CD14-positive monocyte (primary cell): Measurements from ENCODE around the gene GRIN3A. TPM values are rescaled to one million over a fixed set of nuclear protein-coding genes. Genes with fewer than 3 reads are reported as not detected.

Source experiments
- DNase-seq, 3 donors: peaks; one replicate each; pipeline ENCODE4 v3.0.0-alpha.2; 2011 to 2022
- H2AFZ ChIP-seq: 2 replicates; pipeline ENCODE4 v1.6.0; 2012; ENCODE audit warnings: mild to moderate bottlenecking, low read depth, low read length, inconsistent platforms; ENCODE audit not compliant: insufficient read depth, poor library complexity, severe bottlenecking
- H3K27ac ChIP-seq, 2 donors: 1 replicate in 1 of 2; 2 replicates in 1 of 2; pipeline ENCODE4 v1.5.1; 2012 to 2013; ENCODE audit warnings: low read length in 2 of 2, control low read depth in 1 of 2, inconsistent platforms in 1 of 2, low read depth in 1 of 2, mild to moderate bottlenecking in 1 of 2
- H3K27me3 ChIP-seq, 2 donors: one replicate each; pipeline versions ENCODE4 v1.6.0 to v1.6.1; 2011 to 2013; ENCODE audit warnings: low read length in 2 of 2; ENCODE audit not compliant: control insufficient read depth in 2 of 2, insufficient read depth in 2 of 2
- H3K36me3 ChIP-seq, 2 donors: replicated peaks in 1 of 2; 1 replicate in 1 of 2; 2 replicates in 1 of 2; pipeline versions ENCODE4 v1.5.1 to v1.6.1; 2012 to 2013; ENCODE audit warnings: low read length in 2 of 2, control low read depth in 1 of 2, inconsistent platforms in 1 of 2, mild to moderate bottlenecking in 1 of 2; ENCODE audit not compliant: insufficient read depth in 2 of 2, control insufficient read depth in 1 of 2
- H3K4me1 ChIP-seq, 2 donors: 1 replicate in 1 of 2; 2 replicates in 1 of 2; pipeline versions ENCODE4 v1.5.1 to v1.6.1; 2012 to 2013; ENCODE audit warnings: low read length in 2 of 2, control low read depth in 1 of 2, inconsistent platforms in 1 of 2, mild to moderate bottlenecking in 1 of 2, moderate library complexity in 1 of 2; ENCODE audit not compliant: insufficient read depth in 2 of 2, control insufficient read depth in 1 of 2
- H3K4me2 ChIP-seq: replicated peaks from 2 replicates; pipeline ENCODE3; 2012; ENCODE audit warnings: low read length, moderate library complexity, mild to moderate bottlenecking; ENCODE audit not compliant: poor library complexity, severe bottlenecking; ENCODE audit errors: extremely low read depth
- H3K4me3 ChIP-seq, 3 experiments: fragments of 200-600 bp in 1 of 3; sonication (generic) in 1 of 3; replicated peaks in 1 of 3; 1 replicate in 2 of 3; 2 replicates in 1 of 3; pipeline ENCODE4 v1.5.1; 2011 to 2013; ENCODE audit warnings: low read length in 3 of 3, mild to moderate bottlenecking in 3 of 3, control low read depth in 2 of 3, low read depth in 2 of 3, inconsistent platforms in 1 of 3, moderate library complexity in 1 of 3
- H3K79me2 ChIP-seq: 2 replicates; pipeline ENCODE4 v1.6.0; 2012; ENCODE audit warnings: mild to moderate bottlenecking, control low read depth, inconsistent platforms, low read length, moderate library complexity; ENCODE audit not compliant: insufficient read depth
- H3K9ac ChIP-seq: 2 replicates; pipeline ENCODE4 v1.6.0; 2017; ENCODE audit warnings: low read length, mild to moderate bottlenecking; ENCODE audit not compliant: insufficient read depth, poor library complexity, severe bottlenecking
- H3K9me3 ChIP-seq, 2 donors: replicated peaks in 1 of 2; 1 replicate in 1 of 2; 2 replicates in 1 of 2; pipeline versions ENCODE4 v1.5.1 to v1.6.1; 2012 to 2013; ENCODE audit warnings: low read length in 2 of 2, control low read depth in 1 of 2; ENCODE audit not compliant: control insufficient read depth in 1 of 2, insufficient read depth in 1 of 2
- H4K20me1 ChIP-seq: 2 replicates; pipeline ENCODE4 v1.6.0; 2012; ENCODE audit warnings: mild to moderate bottlenecking, low read length, control low read depth, moderate library complexity; ENCODE audit not compliant: insufficient read depth
- H3K27ac Mint-ChIP-seq, 7 donors: one replicate each; pipeline ENCODE4 v1.8.0; 2020; ENCODE audit warnings: mild to moderate bottlenecking in 7 of 7, mixed read lengths in 7 of 7, moderate library complexity in 6 of 7, inconsistent platforms in 2 of 7
- H3K27me3 Mint-ChIP-seq, 3 donors: one replicate each; pipeline ENCODE4 v1.8.0; 2021 to 2022; ENCODE audit warnings: low read depth in 3 of 3, mild to moderate bottlenecking in 3 of 3, mixed read lengths in 3 of 3, moderate library complexity in 3 of 3, inconsistent platforms in 1 of 3
- H3K36me3 Mint-ChIP-seq, 2 donors: one replicate each; pipeline ENCODE4 v1.8.0; 2020; ENCODE audit warnings: mixed read lengths in 2 of 2, inconsistent platforms in 1 of 2, mild to moderate bottlenecking in 1 of 2
- H3K4me1 Mint-ChIP-seq: one replicate; pipeline ENCODE4 v1.8.0; 2020; ENCODE audit warnings: mild to moderate bottlenecking, mixed read lengths
- H3K4me3 Mint-ChIP-seq, 2 donors: one replicate each; pipeline ENCODE4 v1.8.0; 2020; ENCODE audit warnings: mild to moderate bottlenecking in 2 of 2, mixed read lengths in 2 of 2, moderate library complexity in 1 of 2
- H3K9me3 Mint-ChIP-seq, 7 donors: one replicate each; pipeline ENCODE4 v1.8.0; 2020 to 2022; ENCODE audit warnings: mixed read lengths in 7 of 7, mild to moderate bottlenecking in 6 of 7, moderate library complexity in 6 of 7, inconsistent platforms in 2 of 7
- CTCF ChIP-seq: fragments of 200-600 bp; IDR thresholded peaks from one replicate; pipeline ENCODE4 v1.8.0; 2022; ENCODE audit warnings: antibody characterized with exemption, mild to moderate bottlenecking
- WGBS: methylation state at CpG from one replicate; pipeline ENCODE4 v1.1.5; 2013; ENCODE audit warnings: missing lambda C conversion rate; ENCODE audit not compliant: insufficient coverage; 5-methylcytosine and 5-hydroxymethylcytosine counted together
- intact Hi-C, 2 donors: fragments of 100-400 bp; cut with micrococcal nuclease; formaldehyde crosslinking; loops; one replicate each; pipeline versions ENCODE4 v1.15.0 to v1.15.1; 2023
- polyA plus RNA-seq, 3 donors: library from polyadenylated mRNA; depleted of rRNA in 1 of 3; unstranded in 2 of 3; stranded (reverse) in 1 of 3; fragments of 300-500 nt in 2 of 3; fragments of >200 nt in 1 of 3; fragmentation: Illumina TruSeq in 2 of 3; gene quantifications; 1 replicate in 2 of 3; 2 replicates in 1 of 3; pipeline ENCODE4 v1.2.3, GENCODE V29; 2012 to 2021

Gene GRIN3A
- polyA plus RNA-seq, 3 donors = 0.11 to 0.39 (median 0.16) TPM

- H4K20me1 ChIP-seq = no peaks in the 10 kb centered on the region
- H3K27me3 Mint-ChIP-seq = peaks cover 0 to 3% (median 2%) of the 10 kb centered on the region in 3 donors
- H3K4me2 ChIP-seq = no peak overlapping the region
- H3K4me1 ChIP-seq = no peaks in the 10 kb centered on the region
- H3K9ac ChIP-seq = no peak overlapping the region
- intact Hi-C loops = no loop called here
- H3K27me3 ChIP-seq = peaks cover 0 to 5% of the 10 kb centered on the region in 2 donors
- TF ChIP-seq CTCF = no peak
- H3K9me3 Mint-ChIP-seq = no peaks in the 10 kb centered on the region
- H2AFZ ChIP-seq = no peak overlapping the region
- no peaks in the 10 kb centered on the region for H3K79me2 ChIP-seq
- H3K27ac Mint-ChIP-seq = no peak overlapping the region
- WGBS = no CpG with 5 or more reads among the region's 2 CpGs
- no peaks in the 10 kb centered on the region for H3K36me3 Mint-ChIP-seq
- H3K36me3 ChIP-seq = no peaks in the 10 kb centered on the region
- H3K4me3 ChIP-seq = no peak overlapping the region
- H3K4me3 Mint-ChIP-seq = no peak overlapping the region
- H3K9me3 ChIP-seq = no peaks in the 10 kb centered on the region
- no peak overlapping the region for H3K27ac ChIP-seq
- peaks cover 4% of the 10 kb centered on the region for H3K4me1 Mint-ChIP-seq
- no peak for DNase-seq
These were observed 134.2 kb downstream of the GRIN3A start for GRCh38 chr9:101604296-101604695.

DNA sequence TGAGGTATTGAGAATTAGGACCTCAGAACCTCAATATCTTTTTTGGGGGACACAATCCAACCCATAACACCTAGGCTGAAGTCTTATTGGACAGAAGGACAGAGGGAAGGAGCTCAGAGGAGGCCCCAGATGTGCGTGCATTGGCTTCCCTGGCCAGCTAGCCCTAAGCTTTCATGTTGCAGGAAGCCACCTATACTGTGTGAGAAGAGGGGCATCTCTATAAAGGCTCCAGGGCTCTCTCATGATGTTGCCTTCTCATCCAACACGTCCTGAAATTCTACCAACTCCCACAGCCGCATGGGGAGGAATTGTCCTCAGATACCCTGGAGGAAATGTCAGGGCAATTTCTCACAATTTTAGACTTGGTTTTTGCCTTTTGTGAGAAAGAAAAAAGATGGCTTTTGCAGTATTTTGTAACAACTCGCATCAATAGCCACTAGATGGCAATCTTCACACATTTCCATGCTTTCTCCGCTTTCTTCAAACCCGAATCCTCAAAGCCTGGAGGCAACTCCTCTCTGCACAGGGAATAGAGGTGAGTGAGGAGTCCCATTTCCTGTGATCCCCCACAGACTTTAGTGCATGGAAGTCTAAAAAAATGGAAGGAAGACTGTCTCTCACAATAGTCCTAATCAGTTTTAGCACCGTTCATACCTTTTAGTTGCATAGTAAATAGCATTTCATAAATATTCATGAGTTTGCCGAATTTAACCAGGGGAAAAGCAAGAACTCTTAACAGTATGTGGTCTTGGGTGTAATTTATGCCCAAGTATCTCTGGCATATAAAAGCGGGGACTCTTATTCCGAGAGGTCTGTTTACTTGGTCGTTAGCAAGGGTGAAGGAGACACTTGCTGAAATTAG lies 136.3 kb downstream of the GRIN3A start:
- no peaks in the 10 kb centered on the region for H3K9me3 Mint-ChIP-seq
- no peaks in the 10 kb centered on the region for H3K36me3 Mint-ChIP-seq
- TF ChIP-seq CTCF = peak; percentile 71
- peaks cover 0 to 9% of the 10 kb centered on the region in 2 donors for H3K27me3 ChIP-seq
- H3K27ac Mint-ChIP-seq = no peak overlapping the region
- intact Hi-C loops = no loop called here
- no peaks in the 10 kb centered on the region for H3K36me3 ChIP-seq
- DNase-seq = peak in 2 of 3 donors; percentile 33 to 48
- H3K27me3 Mint-ChIP-seq = peaks cover 0 to 2% (median 2%) of the 10 kb centered on the region in 3 donors
- H3K4me2 ChIP-seq = peak overlapping the region; percentile 60
- H3K4me3 ChIP-seq = no peak overlapping the region
- peaks cover 4% of the 10 kb centered on the region for H3K4me1 Mint-ChIP-seq
- no peaks in the 10 kb centered on the region for H3K79me2 ChIP-seq
- no peaks in the 10 kb centered on the region for H4K20me1 ChIP-seq
- H3K4me3 Mint-ChIP-seq = peak overlapping the region; percentile 17 to 80
- H3K9ac ChIP-seq = no peak overlapping the region
- WGBS = 67% methylated on average over 1 of the region's 11 CpGs
- H2AFZ ChIP-seq = peak overlapping the region; percentile 41
- no peaks in the 10 kb centered on the region for H3K9me3 ChIP-seq
- no peak overlapping the region for H3K27ac ChIP-seq
- H3K4me1 ChIP-seq = no peaks in the 10 kb centered on the region
